Keratinocyte (primary cell): Measurements from ENCODE around the gene TGFBRAP1. TPM values are rescaled to one million over a fixed set of nuclear protein-coding genes. Genes with fewer than 3 reads are reported as not detected.

ENCODE experiments used
- DNase-seq: peaks from one replicate; pipeline ENCODE4 v3.0.0-alpha.2; 2011; ENCODE audit warnings: low read depth, missing footprints, low spot score
- FAIRE-seq: peaks from 2 replicates; lab custom pipeline; 2011; peaks lifted over from hg19 to GRCh38; lab: Jason Lieb, UNC
- H2AFZ ChIP-seq: 2 replicates; pipeline ENCODE4 v1.6.0; 2012; ENCODE audit warnings: low read length, control low read depth, inconsistent platforms; ENCODE audit not compliant: control insufficient read depth
- H3K27ac ChIP-seq: 2 replicates; pipeline ENCODE4 v1.5.1; 2011; ENCODE audit warnings: low read length; ENCODE audit not compliant: control insufficient read depth, insufficient read depth
- H3K27me3 ChIP-seq: 3 replicates; pipeline ENCODE4 v1.6.0; 2011; ENCODE audit warnings: low read length; ENCODE audit not compliant: control insufficient read depth, insufficient read depth; ENCODE audit errors: extremely low read depth
- H3K36me3 ChIP-seq, 2 experiments: 2 replicates in 1 of 2; 3 replicates in 1 of 2; pipeline ENCODE4 v1.5.1; 2011; ENCODE audit warnings: low read length in 2 of 2, mild to moderate bottlenecking in 1 of 2; ENCODE audit not compliant: control insufficient read depth in 2 of 2, insufficient read depth in 2 of 2; ENCODE audit errors: extremely low read depth in 1 of 2
- H3K4me1 ChIP-seq: 3 replicates; pipeline ENCODE4 v1.5.1; 2011; ENCODE audit warnings: low read length; ENCODE audit not compliant: control insufficient read depth, insufficient read depth; ENCODE audit errors: extremely low read depth
- H3K4me2 ChIP-seq: 3 replicates; pipeline ENCODE4 v1.6.0; 2011; ENCODE audit warnings: low read depth, low read length; ENCODE audit not compliant: control insufficient read depth, insufficient read depth; ENCODE audit errors: extremely low read depth
- H3K4me3 ChIP-seq, 3 experiments: fragments of 200-600 bp in 1 of 3; sonication (generic) in 1 of 3; 2 replicates in 2 of 3; 3 replicates in 1 of 3; pipeline ENCODE4 v1.5.1; 2011 to 2016; ENCODE audit warnings: low read length in 3 of 3, mild to moderate bottlenecking in 3 of 3, control low read depth in 2 of 3, inconsistent platforms in 1 of 3, low read depth in 1 of 3, mixed read lengths in 1 of 3, mixed run types in 1 of 3, moderate library complexity in 1 of 3; ENCODE audit not compliant: control insufficient read depth in 2 of 3, insufficient read depth in 2 of 3; ENCODE audit errors: extremely low read depth in 1 of 3
- H3K79me2 ChIP-seq: 2 replicates; pipeline ENCODE4 v1.6.0; 2012; ENCODE audit warnings: low read length; ENCODE audit not compliant: control insufficient read depth, insufficient read depth
- H3K9ac ChIP-seq: 3 replicates; pipeline ENCODE4 v1.6.0; 2011; ENCODE audit warnings: low read length; ENCODE audit not compliant: control insufficient read depth, insufficient read depth; ENCODE audit errors: extremely low read depth
- H3K9me1 ChIP-seq: 3 replicates; pipeline ENCODE4 v1.6.0; 2011; ENCODE audit warnings: low read length; ENCODE audit not compliant: control insufficient read depth, insufficient read depth; ENCODE audit errors: extremely low read depth
- H3K9me3 ChIP-seq: 2 replicates; pipeline ENCODE4 v1.5.1; 2012; ENCODE audit warnings: low read depth, low read length; ENCODE audit not compliant: control insufficient read depth
- H4K20me1 ChIP-seq: 3 replicates; pipeline ENCODE4 v1.6.0; 2011; ENCODE audit warnings: low read length; ENCODE audit not compliant: control insufficient read depth, insufficient read depth; ENCODE audit errors: extremely low read depth
- EZH2 ChIP-seq: IDR thresholded peaks from one replicate; pipeline ENCODE4 v1.6.1; 2012; ENCODE audit warnings: inconsistent platforms, mild to moderate bottlenecking, low read length, moderate library complexity
- dilution Hi-C: fragments of 300-500 bp; cut with MboI; formaldehyde crosslinking; loops from one replicate; pipeline ENCODE4 v1.7.0; 2020; ENCODE audit warnings: low sequenced_read_pairs; ENCODE audit not compliant: extremely low pct_ligation_motif_present
- polyA plus RNA-seq, 5 experiments: library from polyadenylated mRNA; depleted of rRNA in 3 of 5; stranded (reverse) in 3 of 5; stranded (forward) in 1 of 5; unstranded in 1 of 5; fragments of >200 nt; gene quantifications; 1 replicate in 1 of 5; 2 replicates in 3 of 5; 3 replicates in 1 of 5; pipeline versions ENCODE4 v1.2.1 to v1.2.3, GENCODE V29; 2011 to 2012; ENCODE audit warnings: missing spikeins in 2 of 5, low read depth in 1 of 5, low replicate concordance in 1 of 5
- TF ChIP-seq, protein P1 (sequence below), 3 experiments: IDR thresholded peaks in 1 of 3; conservative IDR thresholded peaks in 1 of 3; optimal IDR thresholded peaks in 1 of 3; 2 replicates in 2 of 3; 3 replicates in 1 of 3; pipeline versions ENCODE3 to v1.5.1; 2011; ENCODE audit warnings: low read length in 3 of 3, mild to moderate bottlenecking in 3 of 3, moderate library complexity in 2 of 3, control low read depth in 1 of 3, inconsistent platforms in 1 of 3; ENCODE audit not compliant: insufficient read depth in 2 of 3; ENCODE audit errors: extremely low read depth in 1 of 3

TGFBRAP1 gene
- polyA plus RNA-seq, 1 donor (not counting 4 experiments of a cell fraction or from before 2014, with no cell fraction given), result 9.3 TPM

DNA sequence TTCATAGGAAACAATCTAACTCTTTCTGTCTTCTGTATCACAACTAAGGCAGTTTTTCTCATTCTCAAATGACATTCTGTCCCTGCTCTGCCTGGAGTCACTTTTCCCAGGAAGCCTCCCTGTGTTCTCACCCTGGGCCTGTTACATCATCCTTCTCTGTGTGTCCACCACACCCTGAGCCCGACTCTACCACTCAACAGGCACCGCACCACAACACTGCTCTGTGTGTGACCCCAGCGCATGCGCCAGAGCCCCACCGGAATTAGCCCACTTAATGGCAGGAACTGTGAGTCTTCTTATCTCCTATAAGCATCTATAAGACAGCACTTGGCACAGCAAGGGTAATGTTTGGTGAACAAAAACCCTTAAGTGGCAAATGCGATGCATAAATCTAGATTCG, 32.3 kb downstream of the TGFBRAP1 start:
- Histone ChIP-seq H4K20me1 (no peaks in the 10 kb centered on the region), H3K36me3 (peaks cover 5 to 16% of the 10 kb centered on the region in 2 experiments), H3K4me2 (no peak overlapping the region), H3K27ac (no peak overlapping the region), H3K4me1 (peaks cover 7% of the 10 kb centered on the region), H3K9ac (no peak overlapping the region), H3K4me3 (no peak overlapping the region), H2AFZ (no peak overlapping the region), H3K9me1 (no peaks in the 10 kb centered on the region), H3K27me3 (no peaks in the 10 kb centered on the region), H3K79me2 (peaks cover 15% of the 10 kb centered on the region), H3K9me3 (no peaks in the 10 kb centered on the region)
- TF ChIP-seq, protein P1, sequence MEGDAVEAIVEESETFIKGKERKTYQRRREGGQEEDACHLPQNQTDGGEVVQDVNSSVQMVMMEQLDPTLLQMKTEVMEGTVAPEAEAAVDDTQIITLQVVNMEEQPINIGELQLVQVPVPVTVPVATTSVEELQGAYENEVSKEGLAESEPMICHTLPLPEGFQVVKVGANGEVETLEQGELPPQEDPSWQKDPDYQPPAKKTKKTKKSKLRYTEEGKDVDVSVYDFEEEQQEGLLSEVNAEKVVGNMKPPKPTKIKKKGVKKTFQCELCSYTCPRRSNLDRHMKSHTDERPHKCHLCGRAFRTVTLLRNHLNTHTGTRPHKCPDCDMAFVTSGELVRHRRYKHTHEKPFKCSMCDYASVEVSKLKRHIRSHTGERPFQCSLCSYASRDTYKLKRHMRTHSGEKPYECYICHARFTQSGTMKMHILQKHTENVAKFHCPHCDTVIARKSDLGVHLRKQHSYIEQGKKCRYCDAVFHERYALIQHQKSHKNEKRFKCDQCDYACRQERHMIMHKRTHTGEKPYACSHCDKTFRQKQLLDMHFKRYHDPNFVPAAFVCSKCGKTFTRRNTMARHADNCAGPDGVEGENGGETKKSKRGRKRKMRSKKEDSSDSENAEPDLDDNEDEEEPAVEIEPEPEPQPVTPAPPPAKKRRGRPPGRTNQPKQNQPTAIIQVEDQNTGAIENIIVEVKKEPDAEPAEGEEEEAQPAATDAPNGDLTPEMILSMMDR (optimal IDR thresholded peaks at IDR 0.05 in 1 of 3, IDR thresholded peaks at IDR 0.05 in 1 of 3, conservative IDR thresholded peaks at IDR 0.05 in 1 of 3; ENCODE audit: extremely low read depth in 1 of 3, insufficient read depth in 2 of 3, low read length in 3 of 3), result no peak
- TF ChIP-seq EZH2, result no peak
- dilution Hi-C loops, result no loop called here
- no peak for DNase-seq
- FAIRE-seq, result no peak

DNA sequence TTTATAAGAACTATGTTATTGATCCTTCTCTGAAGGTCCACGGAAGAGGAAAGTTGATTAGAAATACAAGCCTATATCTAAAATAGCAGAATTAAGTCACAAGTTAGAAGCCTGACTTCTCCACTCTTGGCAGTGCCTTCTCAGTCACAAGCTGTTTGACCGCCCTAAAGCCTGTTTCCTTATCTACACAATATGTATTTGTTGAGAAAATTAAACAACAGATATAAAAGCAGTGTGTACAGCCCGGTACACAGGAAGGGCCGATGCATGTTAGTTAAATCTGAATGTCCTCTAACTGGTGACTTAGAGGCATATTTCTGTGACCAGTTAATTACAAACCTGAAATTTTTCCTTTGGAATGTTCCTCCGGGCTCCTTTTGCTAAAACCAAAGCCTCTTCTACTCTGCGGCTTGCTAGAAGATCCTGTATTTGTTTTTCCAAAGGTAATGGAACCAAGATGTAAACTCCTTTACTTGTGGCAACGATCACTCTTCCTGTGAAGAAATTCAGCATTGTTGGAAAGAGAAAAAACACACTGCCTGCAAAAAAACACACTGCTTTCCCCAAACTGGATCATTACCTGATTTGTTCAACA, 33.4 kb downstream of the TGFBRAP1 start:
- no peak overlapping the region for H3K27ac ChIP-seq
- no peak overlapping the region for H2AFZ ChIP-seq
- H3K79me2 ChIP-seq, result peaks cover 6% of the 10 kb centered on the region
- no peak overlapping the region for H3K4me2 ChIP-seq
- DNase-seq (no peak), FAIRE-seq (no peak)
- H3K9me1 ChIP-seq, result no peaks in the 10 kb centered on the region
- dilution Hi-C loops, result no loop called here
- H3K27me3 ChIP-seq, result no peaks in the 10 kb centered on the region
- H4K20me1 ChIP-seq, result no peaks in the 10 kb centered on the region
- no peak overlapping the region for H3K9ac ChIP-seq
- peaks cover 5 to 22% of the 10 kb centered on the region in 2 experiments for H3K36me3 ChIP-seq
- H3K9me3 ChIP-seq, result no peaks in the 10 kb centered on the region
- H3K4me3 ChIP-seq, result no peak overlapping the region
- TF ChIP-seq EZH2, result no peak
- TF ChIP-seq, protein P1 (optimal IDR thresholded peaks at IDR 0.05 in 1 of 3, IDR thresholded peaks at IDR 0.05 in 1 of 3, conservative IDR thresholded peaks at IDR 0.05 in 1 of 3; ENCODE audit: extremely low read depth in 1 of 3, insufficient read depth in 2 of 3, low read length in 3 of 3), result no peak
- peaks cover 15% of the 10 kb centered on the region for H3K4me1 ChIP-seq
